Testis (tissue), 3 donors: ENCODE results near the gene ABL2. TPM values are rescaled to one million over a fixed set of nuclear protein-coding genes. Genes with fewer than 3 reads are reported as not detected.

Experiments used
- DNase-seq: peaks from one replicate; pipeline ENCODE4 v3.0.0-alpha.2; 2019
- H3K27ac ChIP-seq, 2 donors: fragments of 200-600 bp; sonication (generic); one replicate each; pipeline ENCODE4 v1.5.1; 2019
- H3K27me3 ChIP-seq: fragments of 200-600 bp; sonication (generic); one replicate; pipeline ENCODE4 v1.5.1; 2019
- H3K36me3 ChIP-seq: fragments of 200-600 bp; sonication (generic); one replicate; pipeline ENCODE4 v1.5.1; 2017; ENCODE audit warnings: low read depth; ENCODE audit errors: missing control alignments
- H3K4me1 ChIP-seq: fragments of 200-600 bp; sonication (generic); one replicate; pipeline ENCODE4 v1.5.1; 2019
- H3K4me3 ChIP-seq, 2 donors: fragments of 200-600 bp; sonication (generic); one replicate each; pipeline ENCODE4 v1.5.1; 2017 to 2019
- H3K9me3 ChIP-seq: fragments of 200-600 bp; sonication (generic); one replicate; pipeline ENCODE4 v1.5.1; 2017
- CTCF ChIP-seq, 3 experiments: fragments of 450-650 bp in 2 of 3; fragments of 200-600 bp in 1 of 3; sonication (generic) in 1 of 3; IDR thresholded peaks; one replicate each; pipeline ENCODE4 v1.5.1; 2016 to 2019; ENCODE audit warnings: antibody characterized with exemption in 3 of 3, mild to moderate bottlenecking in 2 of 3, moderate library complexity in 1 of 3
- POLR2A ChIP-seq: fragments of 450-650 bp; IDR thresholded peaks from one replicate; pipeline ENCODE4 v1.6.1; 2017; ENCODE audit warnings: antibody characterized with exemption, mild to moderate bottlenecking, moderate library complexity
- WGBS, 2 donors: methylation state at CpG; one replicate each; pipeline ENCODE4 v1.1.5; 2018; 5-methylcytosine and 5-hydroxymethylcytosine counted together
- intact Hi-C: fragments of 100-400 bp; cut with DNase I; formaldehyde crosslinking; loops from one replicate; pipeline ENCODE4 v1.15.1; 2023; ENCODE audit warnings: low total_unique reads
- polyA plus RNA-seq: library from polyadenylated mRNA; stranded (reverse); fragments of 350-450 nt; fragmentation: Illumina TruSeq; extraction: RNeasy Lipid Tissue Mini Kit (QIAGEN cat#74804); gene quantifications from one replicate; pipeline ENCODE4 v1.2.3, GENCODE V29; 2014; ENCODE audit warnings: low read depth, low replicate concordance; ENCODE audit not compliant: insufficient read depth
- total RNA-seq, 2 donors: library from RNA; depleted of rRNA; stranded (reverse); fragments of >200 nt; gene quantifications; one replicate each; pipeline ENCODE4 v1.2.3, GENCODE V29; 2016

ABL2 gene
- total and polyA plus RNA-seq, 3 donors from 2014 or later: 12.4 to 22.9 (median 21.9) TPM

- 81 to 99% methylated on average over 4 of the region's 4 CpGs for WGBS, 2 donors
- DNase-seq: no peak
- H3K36me3 ChIP-seq: no peaks in the 10 kb centered on the region
- no peaks in the 10 kb centered on the region for H3K27me3 ChIP-seq
- H3K27ac ChIP-seq: no peak overlapping the region
- intact Hi-C loops: no loop called here
- no peak for TF ChIP-seq CTCF (IDR thresholded peaks at IDR 0.05)
- no peak for TF ChIP-seq POLR2A
- no peaks in the 10 kb centered on the region for H3K4me1 ChIP-seq
- no peaks in the 10 kb centered on the region for H3K9me3 ChIP-seq
- H3K4me3 ChIP-seq: no peak overlapping the region
Observed at GRCh38 chr1:179128520-179128919, 101.0 kb downstream of the ABL2 start.

- no peak for TF ChIP-seq CTCF (IDR thresholded peaks at IDR 0.05)
- TF ChIP-seq POLR2A: no peak
- H3K27me3 ChIP-seq: no peaks in the 10 kb centered on the region
- no peaks in the 10 kb centered on the region for H3K9me3 ChIP-seq
- intact Hi-C loops: no loop called here
- H3K27ac ChIP-seq: no peak overlapping the region
- DNase-seq: no peak
- H3K4me3 ChIP-seq: no peak overlapping the region
- H3K4me1 ChIP-seq: no peaks in the 10 kb centered on the region
- 80 to 86% methylated on average over 5 of the region's 5 CpGs for WGBS, 2 donors
- H3K36me3 ChIP-seq: no peaks in the 10 kb centered on the region
Observed at GRCh38 chr1:179127163-179127895, 102.1 kb downstream of the ABL2 start.

- intact Hi-C loops: no loop called here
- no peaks in the 10 kb centered on the region for H3K9me3 ChIP-seq
- WGBS, 2 donors: 85 to 90% methylated on average over 8 of the region's 8 CpGs
- TF ChIP-seq POLR2A (no peak), CTCF (IDR thresholded peaks at IDR 0.05) (no peak)
- no peaks in the 10 kb centered on the region for H3K36me3 ChIP-seq
- DNase-seq: no peak
- no peak overlapping the region for H3K4me3 ChIP-seq
- no peak overlapping the region for H3K27ac ChIP-seq
- H3K4me1 ChIP-seq: peaks cover under 1% of the 10 kb centered on the region
- H3K27me3 ChIP-seq: no peaks in the 10 kb centered on the region
Observed at GRCh38 chr1:179126338-179127060, 103.0 kb downstream of the ABL2 start.

GRCh38 chr1:179124873-179125272 lies 104.6 kb downstream of the ABL2 start:
- H3K4me3 ChIP-seq: no peak overlapping the region
- WGBS, 2 donors: 81 to 89% methylated on average over 1 of the region's 1 CpG
- TF ChIP-seq POLR2A (no peak), CTCF (IDR thresholded peaks at IDR 0.05) (no peak)
- H3K36me3 ChIP-seq: no peaks in the 10 kb centered on the region
- no peaks in the 10 kb centered on the region for H3K9me3 ChIP-seq
- DNase-seq: no peak
- no peak overlapping the region for H3K27ac ChIP-seq
- H3K4me1 ChIP-seq: peaks cover 5% of the 10 kb centered on the region
- no peaks in the 10 kb centered on the region for H3K27me3 ChIP-seq
- intact Hi-C loops: no loop called here
